Natural killer cell treated with Interleukin-12 subunit alpha and Interleukin-12 subunit beta and Interleukin-15 and Interleukin-18, amount 100 ng/mL, for 72 hours (primary cell): ENCODE results near the gene USP6NL. TPM values are rescaled to one million over a fixed set of nuclear protein-coding genes. Genes with fewer than 3 reads are reported as not detected.

Source experiments
- ATAC-seq, 2 donors: fragments of 150-1000 bp; cut with Tn5 transposase in 1 of 2; sonication (Bioruptor Pico), chemical (Tn5 transposase) in 1 of 2; 2 replicates each; pipeline ENCODE4 v1.10.0; 2021
- DNase-seq: peaks from one replicate; pipeline ENCODE4 v3.0.0; 2022; ENCODE audit warnings: low spot score
- H3K27ac Mint-ChIP-seq, 2 donors: 1 replicate in 1 of 2; 2 replicates in 1 of 2; pipeline ENCODE4 v1.8.0; 2022; ENCODE audit warnings: mixed read lengths in 2 of 2, mild to moderate bottlenecking in 1 of 2, moderate library complexity in 1 of 2
- H3K27me3 Mint-ChIP-seq, 2 donors: 1 replicate in 1 of 2; 2 replicates in 1 of 2; pipeline ENCODE4 v1.8.0; 2022; ENCODE audit warnings: mixed read lengths in 2 of 2
- H3K36me3 Mint-ChIP-seq: one replicate; pipeline ENCODE4 v1.8.0; 2022; ENCODE audit warnings: mixed read lengths
- H3K4me1 Mint-ChIP-seq, 2 donors: 1 replicate in 1 of 2; 2 replicates in 1 of 2; pipeline ENCODE4 v1.8.0; 2022; ENCODE audit warnings: low read depth in 2 of 2, mixed read lengths in 2 of 2, mild to moderate bottlenecking in 1 of 2
- H3K4me3 Mint-ChIP-seq: one replicate; pipeline ENCODE4 v1.8.0; 2022; ENCODE audit warnings: mixed read lengths
- H3K9me3 Mint-ChIP-seq: 2 replicates; pipeline ENCODE4 v1.8.0; 2022; ENCODE audit warnings: mixed read lengths
- total RNA-seq, 2 donors: library from RNA; stranded (reverse); gene quantifications; one replicate each; pipeline ENCODE4 v1.2.3, GENCODE V29; 2022

The USP6NL gene
- total RNA-seq, 2 donors from 2014 or later, result 1.0 to 2.0 TPM

DNA sequence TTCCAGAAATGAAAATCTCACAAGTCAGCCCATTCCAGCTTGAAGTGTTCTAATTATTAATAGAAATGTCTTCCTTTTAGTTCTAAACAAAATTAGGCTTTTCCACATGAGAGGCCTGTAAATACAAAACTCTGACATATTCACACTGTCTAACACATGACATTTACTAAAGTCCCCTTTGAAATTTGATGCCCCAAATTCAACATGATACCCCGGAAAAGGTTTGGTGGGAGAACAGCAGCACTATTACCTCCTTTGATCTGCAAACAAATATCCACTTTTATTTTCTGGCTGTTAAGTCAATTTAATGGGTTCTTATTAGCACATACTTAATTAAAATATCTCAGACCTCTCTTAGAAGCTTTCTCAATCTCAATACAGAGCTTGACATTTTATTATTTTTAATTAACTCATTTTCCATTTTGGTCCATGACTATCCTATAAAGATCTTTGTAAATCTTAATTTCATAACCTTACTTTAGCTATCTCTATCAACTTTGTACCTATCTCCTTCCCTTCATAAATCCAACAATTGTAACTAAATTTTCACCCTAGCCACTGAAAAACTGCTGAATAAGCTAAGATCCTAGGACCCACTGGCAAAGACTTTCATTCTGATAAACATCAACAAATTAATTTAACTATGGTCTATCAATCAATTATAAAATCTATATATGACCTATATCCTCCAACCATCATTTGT, 63.2 kb downstream of the USP6NL start:
- H3K27me3 Mint-ChIP-seq, result no peaks in the 10 kb centered on the region
- no peak overlapping the region for H3K27ac Mint-ChIP-seq
- H3K9me3 Mint-ChIP-seq, result no peaks in the 10 kb centered on the region
- H3K36me3 Mint-ChIP-seq, result no peaks in the 10 kb centered on the region
- no peak for ATAC-seq
- DNase-seq, result no peak
- no peak overlapping the region for H3K4me3 Mint-ChIP-seq
- H3K4me1 Mint-ChIP-seq, result no peaks in the 10 kb centered on the region

DNA sequence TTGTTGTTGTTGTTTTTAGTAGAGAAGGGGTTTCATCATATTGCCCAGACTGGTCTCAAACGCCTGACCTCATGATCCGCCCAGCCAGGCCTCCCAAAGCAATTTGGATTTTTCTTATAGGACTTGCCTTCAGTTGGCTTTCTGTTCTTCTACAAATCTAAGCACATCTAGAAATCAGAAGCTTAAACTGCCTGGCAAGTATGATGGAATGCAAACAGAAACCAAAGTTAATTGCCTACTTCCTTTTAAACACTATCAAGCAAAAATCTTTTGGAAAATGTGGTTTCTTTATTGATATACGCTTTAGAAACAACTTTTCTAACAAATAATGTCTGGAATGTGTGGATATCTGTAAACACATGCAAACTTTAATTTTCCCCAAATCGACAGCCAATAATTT, 64.9 kb downstream of the USP6NL start:
- Mint-ChIP-seq H3K27me3 (peaks cover 0 to under 1% of the 10 kb centered on the region in 2 donors), H3K27ac (no peak overlapping the region), H3K4me1 (no peaks in the 10 kb centered on the region), H3K4me3 (no peak overlapping the region), H3K36me3 (no peaks in the 10 kb centered on the region), H3K9me3 (no peaks in the 10 kb centered on the region)
- no peak for ATAC-seq
- no peak for DNase-seq

DNA sequence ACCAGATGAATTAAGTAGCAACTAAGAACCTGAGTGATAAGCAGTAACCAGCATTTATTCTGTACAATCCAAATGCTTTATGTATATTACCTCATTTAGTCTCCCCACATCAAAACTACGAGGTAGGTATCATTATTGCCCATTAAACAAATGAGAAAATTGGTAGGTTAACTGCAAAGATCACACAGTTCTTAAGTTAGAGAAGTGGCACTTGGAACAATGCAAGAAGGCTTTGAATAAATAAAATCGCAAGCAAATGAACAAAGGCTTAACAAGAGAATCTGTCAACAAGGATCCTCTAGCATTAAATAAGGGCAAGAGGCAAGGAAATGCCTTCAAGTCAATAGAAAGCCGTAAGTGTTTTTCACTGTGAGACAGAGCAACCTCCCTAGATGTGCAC, 70.2 kb downstream of the USP6NL start:
- DNase-seq (no peak), ATAC-seq (no peak)
- H3K9me3 Mint-ChIP-seq, result no peaks in the 10 kb centered on the region
- H3K27ac Mint-ChIP-seq, result no peak overlapping the region
- no peak overlapping the region for H3K4me3 Mint-ChIP-seq
- peaks cover 2 to 13% of the 10 kb centered on the region in 2 donors for H3K27me3 Mint-ChIP-seq
- H3K4me1 Mint-ChIP-seq, result peaks cover 4 to 7% of the 10 kb centered on the region in 2 donors
- H3K36me3 Mint-ChIP-seq, result no peaks in the 10 kb centered on the region

DNA sequence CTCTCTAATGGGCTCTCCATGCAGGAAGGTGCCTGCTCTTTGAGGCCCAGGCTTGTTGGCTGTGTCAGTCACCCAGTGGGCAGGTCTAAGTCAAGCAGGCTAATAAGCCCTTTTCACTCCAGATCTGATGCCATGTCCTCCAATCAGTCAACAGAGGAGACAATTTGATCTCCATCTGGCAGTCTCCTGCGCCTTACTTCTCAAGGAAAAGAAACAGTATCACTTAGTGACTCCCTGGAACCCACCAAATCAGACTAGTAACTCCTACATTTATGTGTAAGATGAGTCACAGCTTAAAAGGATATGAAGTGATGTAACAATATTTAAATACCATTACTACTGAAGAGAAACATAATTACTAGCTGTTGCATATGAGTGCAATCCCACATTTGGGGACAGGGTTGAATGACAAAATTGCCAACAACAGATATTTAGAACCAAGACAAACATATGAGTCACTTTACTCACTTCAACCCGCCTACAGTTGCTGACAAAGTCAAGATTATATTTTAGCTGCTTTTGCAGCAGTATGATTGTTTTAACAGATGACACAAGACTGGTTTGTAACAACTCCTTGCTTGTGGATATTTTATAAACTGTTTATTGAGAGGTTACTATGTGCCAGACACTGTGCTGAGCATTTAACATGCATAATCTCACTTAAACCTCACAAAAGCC, 72.1 kb downstream of the USP6NL start:
- ATAC-seq (peak; percentile 53 to 66), DNase-seq (no peak)
- no peak overlapping the region for H3K4me3 Mint-ChIP-seq
- H3K27me3 Mint-ChIP-seq, result peaks cover 2 to 13% of the 10 kb centered on the region in 2 donors
- no peaks in the 10 kb centered on the region for H3K9me3 Mint-ChIP-seq
- H3K27ac Mint-ChIP-seq, result no peak overlapping the region
- peaks cover 4 to 7% of the 10 kb centered on the region in 2 donors for H3K4me1 Mint-ChIP-seq
- H3K36me3 Mint-ChIP-seq, result no peaks in the 10 kb centered on the region

DNA sequence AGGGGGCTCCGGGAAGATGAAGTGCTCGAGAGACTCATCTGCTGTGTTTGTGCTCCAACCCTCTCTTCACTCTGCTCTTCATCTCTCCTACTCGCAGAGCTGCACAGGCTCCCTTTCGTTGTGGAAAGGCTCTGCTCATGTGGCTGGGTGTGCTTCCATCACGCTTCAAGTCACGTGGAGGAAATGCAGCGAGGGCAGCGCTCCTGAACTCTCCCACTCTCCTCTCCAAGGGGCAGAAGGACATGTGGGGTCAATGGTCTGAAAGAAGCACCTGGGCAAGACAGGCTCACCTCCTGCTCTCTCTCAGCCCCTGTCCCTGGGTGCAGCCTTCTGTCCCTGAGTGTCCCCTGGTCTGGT, 72.6 kb downstream of the USP6NL start:
- ATAC-seq, result no peak
- no peak overlapping the region for H3K27ac Mint-ChIP-seq
- no peaks in the 10 kb centered on the region for H3K36me3 Mint-ChIP-seq
- peaks cover 2 to 18% of the 10 kb centered on the region in 2 donors for H3K27me3 Mint-ChIP-seq
- DNase-seq, result no peak
- H3K4me3 Mint-ChIP-seq, result no peak overlapping the region
- H3K4me1 Mint-ChIP-seq, result peaks cover 4 to 7% of the 10 kb centered on the region in 2 donors
- H3K9me3 Mint-ChIP-seq, result no peaks in the 10 kb centered on the region

DNA sequence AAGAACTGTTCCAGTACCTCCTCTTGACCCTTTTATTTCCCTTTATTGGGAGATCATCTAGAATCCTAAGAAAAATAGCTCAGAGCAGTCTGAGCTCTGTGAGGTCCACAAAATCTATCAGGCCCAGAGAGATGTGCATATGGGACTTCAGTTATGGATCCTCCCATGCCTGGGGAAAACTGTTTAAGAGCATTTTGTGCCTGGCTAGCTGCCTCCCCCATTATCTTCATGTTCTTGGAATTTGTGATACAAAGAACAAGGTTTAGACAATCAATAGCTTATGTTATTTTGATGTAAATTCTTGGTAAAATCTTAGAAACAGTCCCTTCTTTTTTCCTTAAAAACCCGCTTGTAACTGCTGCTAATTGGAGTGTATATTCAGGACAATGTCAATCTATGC, 75.2 kb downstream of the USP6NL start:
- Mint-ChIP-seq H3K4me1 (peaks cover 4 to 7% of the 10 kb centered on the region in 2 donors), H3K4me3 (no peak overlapping the region), H3K36me3 (no peaks in the 10 kb centered on the region), H3K27me3 (peaks cover 2 to 21% of the 10 kb centered on the region in 2 donors), H3K27ac (no peak overlapping the region), H3K9me3 (no peaks in the 10 kb centered on the region)
- DNase-seq (no peak), ATAC-seq (no peak)

DNA sequence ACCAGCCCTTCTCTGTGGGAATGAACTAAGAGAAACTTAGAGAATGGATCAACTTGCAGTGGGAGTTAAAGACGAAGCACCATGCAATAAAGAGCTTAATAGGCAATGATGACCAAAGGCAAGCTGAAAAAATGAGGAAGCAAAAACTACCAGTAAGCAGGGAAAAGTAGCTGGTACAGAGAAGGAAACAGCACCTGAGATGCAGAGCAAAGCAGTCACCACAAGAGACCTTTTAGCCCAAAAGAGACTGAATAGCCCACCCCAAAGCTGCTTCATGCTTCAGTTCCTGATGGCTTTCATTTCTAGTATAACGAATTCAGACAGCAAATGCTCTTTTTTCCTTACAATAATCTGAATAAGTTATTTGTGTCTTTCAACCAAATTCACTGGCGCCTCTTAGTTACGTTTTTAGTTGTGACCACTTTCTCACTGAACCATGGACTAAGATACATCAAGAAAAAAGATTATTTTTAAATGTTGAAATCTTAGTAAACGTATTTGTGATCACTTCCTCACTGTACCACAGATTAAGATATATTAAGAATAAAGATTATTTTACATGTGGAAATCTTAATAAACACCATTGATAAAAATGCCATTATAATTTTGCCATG, 76.0 kb downstream of the USP6NL start:
- no peaks in the 10 kb centered on the region for H3K9me3 Mint-ChIP-seq
- no peak overlapping the region for H3K4me3 Mint-ChIP-seq
- peaks cover 4 to 7% of the 10 kb centered on the region in 2 donors for H3K4me1 Mint-ChIP-seq
- DNase-seq (no peak), ATAC-seq (no peak)
- peaks cover 2 to 20% of the 10 kb centered on the region in 2 donors for H3K27me3 Mint-ChIP-seq
- no peak overlapping the region for H3K27ac Mint-ChIP-seq
- no peaks in the 10 kb centered on the region for H3K36me3 Mint-ChIP-seq

DNA sequence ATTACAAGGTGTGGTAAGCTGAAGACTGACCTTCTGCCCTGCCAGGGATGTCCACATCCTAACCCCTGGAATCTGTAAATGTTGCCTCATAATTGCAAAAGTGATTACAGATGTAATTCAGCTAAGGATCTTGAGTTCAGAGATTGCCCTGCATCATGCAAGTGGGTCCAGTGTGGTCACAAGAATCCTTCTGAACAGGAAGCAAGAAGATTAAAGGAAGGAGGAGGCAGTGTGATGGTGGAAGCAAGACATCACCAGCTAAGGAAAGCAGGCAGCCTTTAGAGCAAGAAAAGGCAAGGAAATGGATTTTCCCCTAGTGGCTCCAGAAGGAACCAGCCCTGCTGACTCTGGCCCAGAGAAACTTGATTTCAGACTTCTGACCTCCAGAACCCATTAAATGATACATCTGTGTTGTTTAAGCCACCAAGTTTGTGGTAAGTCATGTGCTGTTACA, 78.1 kb downstream of the USP6NL start:
- no peaks in the 10 kb centered on the region for H3K36me3 Mint-ChIP-seq
- H3K9me3 Mint-ChIP-seq, result no peaks in the 10 kb centered on the region
- DNase-seq, result no peak
- ATAC-seq, result no peak
- H3K4me1 Mint-ChIP-seq, result peaks cover 0 to 5% of the 10 kb centered on the region in 2 donors
- no peak overlapping the region for H3K27ac Mint-ChIP-seq
- H3K27me3 Mint-ChIP-seq, result peaks cover 0 to 19% of the 10 kb centered on the region in 2 donors
- H3K4me3 Mint-ChIP-seq, result no peak overlapping the region

DNA sequence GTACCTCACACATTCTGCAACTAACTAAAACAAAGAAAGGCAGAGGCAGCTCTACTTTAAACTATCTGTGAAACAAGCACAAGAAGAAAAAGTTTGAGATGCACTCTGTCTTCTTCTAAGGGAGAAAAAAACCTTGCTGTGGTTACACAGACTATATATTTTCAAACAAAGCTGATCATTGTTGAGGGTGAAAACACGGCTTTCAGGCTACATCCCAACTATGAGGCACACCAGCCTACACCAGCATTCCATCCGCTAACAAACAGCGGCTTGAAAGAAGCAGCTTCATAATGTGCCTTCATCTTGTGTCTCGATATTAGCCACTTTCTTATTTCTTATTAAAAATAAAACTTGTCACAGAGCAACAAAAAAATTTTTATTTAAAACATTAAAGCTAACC, 79.1 kb downstream of the USP6NL start:
- Mint-ChIP-seq H3K9me3 (no peaks in the 10 kb centered on the region), H3K36me3 (no peaks in the 10 kb centered on the region), H3K4me3 (no peak overlapping the region), H3K27ac (no peak overlapping the region), H3K27me3 (peaks cover 0 to 19% of the 10 kb centered on the region in 2 donors), H3K4me1 (peaks cover 0 to 12% of the 10 kb centered on the region in 2 donors)
- DNase-seq, result no peak
- ATAC-seq, result no peak

DNA sequence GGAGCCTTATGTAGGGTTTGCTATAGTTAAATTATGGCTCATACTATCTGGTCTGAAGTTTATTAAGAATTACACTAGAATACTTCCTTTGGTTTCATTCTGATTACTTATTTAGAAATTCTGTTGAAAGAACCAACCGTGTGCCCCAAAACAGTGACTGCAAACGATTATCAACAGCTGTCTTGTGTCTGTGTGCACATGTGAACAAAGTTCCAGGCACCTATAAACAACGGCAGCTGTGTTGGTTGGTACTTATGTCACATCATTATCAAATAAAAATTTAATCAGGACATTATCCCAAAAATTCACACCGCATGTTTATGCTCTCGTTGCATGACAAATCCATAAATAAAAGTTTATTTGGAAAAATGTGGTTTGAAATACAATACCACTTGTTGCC, 80.6 kb downstream of the USP6NL start:
- DNase-seq, result no peak
- peaks cover 3 to 19% of the 10 kb centered on the region in 2 donors for H3K27me3 Mint-ChIP-seq

DNA sequence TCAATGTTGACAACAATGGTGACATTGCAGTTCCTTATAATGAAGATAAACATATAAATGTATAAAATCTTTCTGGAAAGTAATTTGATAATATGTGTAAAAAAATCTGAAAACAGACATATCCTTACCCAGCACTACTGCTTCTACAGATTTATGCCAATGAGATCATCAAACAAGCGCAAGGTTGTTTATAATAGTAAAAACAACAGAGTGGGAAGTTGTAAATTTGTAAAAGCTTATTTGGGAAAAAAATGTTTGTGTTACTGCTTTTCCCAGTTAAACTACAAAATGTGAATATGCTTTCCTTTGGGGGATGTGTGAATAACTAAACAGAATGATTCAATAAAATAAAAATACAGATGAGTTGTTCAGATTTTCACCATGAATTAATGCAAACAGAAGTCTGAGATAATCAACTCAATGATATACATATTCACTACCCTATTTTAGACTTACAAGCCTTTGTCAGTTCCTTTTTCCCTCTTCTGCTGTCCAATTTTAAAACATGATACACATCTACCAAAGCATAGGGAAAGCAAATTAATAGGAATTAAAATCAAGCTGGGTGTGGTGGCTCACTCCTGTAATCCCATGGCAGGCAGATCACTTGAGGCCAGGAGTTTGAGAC, 82.1 kb downstream of the USP6NL start:
- H3K27ac Mint-ChIP-seq, result no peak overlapping the region
- peaks cover 3 to 19% of the 10 kb centered on the region in 2 donors for H3K27me3 Mint-ChIP-seq
- H3K9me3 Mint-ChIP-seq, result no peaks in the 10 kb centered on the region
- H3K4me3 Mint-ChIP-seq, result no peak overlapping the region
- ATAC-seq (no peak), DNase-seq (no peak)
- H3K4me1 Mint-ChIP-seq, result peaks cover 4 to 19% of the 10 kb centered on the region in 2 donors
- no peaks in the 10 kb centered on the region for H3K36me3 Mint-ChIP-seq

More for the DNA sequence above, 80.6 kb downstream of the USP6NL start:
- no peak for ATAC-seq
- no peaks in the 10 kb centered on the region for H3K9me3 Mint-ChIP-seq
- no peak overlapping the region for H3K4me3 Mint-ChIP-seq
- H3K36me3 Mint-ChIP-seq, result no peaks in the 10 kb centered on the region
- no peak overlapping the region for H3K27ac Mint-ChIP-seq
- H3K4me1 Mint-ChIP-seq, result peaks cover 4 to 19% of the 10 kb centered on the region in 2 donors

DNA sequence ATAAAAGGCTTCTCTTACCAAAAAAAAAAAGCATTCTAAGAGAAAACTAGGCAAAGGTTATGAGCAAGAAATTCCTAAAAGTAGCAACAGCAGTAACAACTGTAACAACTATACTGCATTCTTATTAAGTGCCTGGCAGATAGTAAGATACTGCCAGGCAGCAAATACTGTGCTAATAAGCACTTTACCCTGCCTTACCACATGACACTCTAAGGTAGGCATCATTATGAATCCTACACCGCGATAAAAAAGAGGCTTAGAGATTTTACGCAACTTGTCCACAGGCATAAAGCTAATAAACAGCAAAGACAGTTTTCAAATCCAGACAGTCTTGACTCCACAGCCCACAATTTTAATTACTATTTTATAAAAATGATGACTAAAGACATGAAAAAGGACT, 83.2 kb downstream of the USP6NL start:
- no peaks in the 10 kb centered on the region for H3K9me3 Mint-ChIP-seq
- ATAC-seq, result no peak
- no peak for DNase-seq
- peak overlapping the region; percentile 47 to 78 for H3K27ac Mint-ChIP-seq
- H3K4me3 Mint-ChIP-seq, result peak overlapping the region; percentile 69
- no peaks in the 10 kb centered on the region for H3K36me3 Mint-ChIP-seq
- peaks cover 4 to 19% of the 10 kb centered on the region in 2 donors for H3K4me1 Mint-ChIP-seq
- H3K27me3 Mint-ChIP-seq, result peaks cover 3 to 13% of the 10 kb centered on the region in 2 donors

DNA sequence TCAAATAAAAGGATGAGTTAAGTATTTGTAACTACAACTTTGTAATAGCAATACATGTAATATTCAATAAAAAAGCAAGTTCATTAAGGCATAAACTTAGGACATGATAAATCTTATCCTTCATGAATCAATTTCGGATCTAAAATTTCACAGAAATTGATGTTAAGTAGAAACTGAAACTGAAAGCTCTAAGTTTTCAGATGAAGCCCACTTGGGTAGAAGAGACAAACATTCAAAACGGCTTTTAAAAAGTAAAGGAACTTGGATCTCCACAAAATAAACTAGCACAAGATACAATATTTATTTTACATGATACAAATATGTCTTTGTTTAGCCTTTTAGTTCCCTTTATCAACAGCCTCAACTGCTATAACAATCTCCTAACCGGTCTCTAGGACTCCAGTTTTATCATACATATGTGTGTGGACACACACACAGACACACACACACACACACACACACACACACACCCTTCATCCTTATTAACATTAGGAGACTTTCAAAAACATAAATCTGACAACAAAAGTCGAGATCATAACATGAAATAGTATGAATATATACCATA, 83.7 kb downstream of the USP6NL start:
- Mint-ChIP-seq H3K36me3 (no peaks in the 10 kb centered on the region), H3K27me3 (peaks cover 3 to 9% of the 10 kb centered on the region in 2 donors), H3K4me1 (peaks cover 4 to 19% of the 10 kb centered on the region in 2 donors), H3K9me3 (no peaks in the 10 kb centered on the region), H3K27ac (peak overlapping the region; percentile 47 to 78), H3K4me3 (peak overlapping the region; percentile 69)
- ATAC-seq, result no peak
- no peak for DNase-seq
